HG03060 (cell line): ENCODE measurements around the gene FGGY.

ENCODE experiments used
- ATAC-seq: cut with Tn5 transposase; IDR thresholded peaks from one replicate; pipeline ENCODE4 v1.9.1; 2021; ENCODE audit warnings: low read depth, moderate number of reproducible peaks; ENCODE audit not compliant: unreplicated experiment

Gene FGGY

DNA sequence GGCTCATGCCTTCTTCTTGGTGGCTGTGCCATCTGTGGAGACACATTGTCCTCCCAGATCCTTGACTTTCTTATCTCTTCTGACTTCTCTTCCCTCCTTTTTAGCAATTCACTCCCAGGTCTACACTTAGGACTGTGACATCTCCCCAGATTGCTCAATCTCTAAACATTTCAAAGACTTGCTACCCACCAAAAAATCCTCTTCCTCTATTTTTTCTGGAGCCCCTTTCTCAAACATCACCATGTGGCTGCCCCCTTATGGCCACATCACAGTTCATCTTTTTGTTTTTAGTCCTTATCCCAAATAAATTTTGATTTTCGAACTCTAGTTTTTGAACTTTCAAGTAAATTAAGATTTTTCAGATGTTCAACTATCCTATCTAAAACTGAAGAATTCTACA, 369.2 kb downstream of the FGGY start:
- no peak for ATAC-seq

- no peak for ATAC-seq
Measured at GRCh38 chr1:59667020-59667419, 370.1 kb downstream of the FGGY start.

DNA sequence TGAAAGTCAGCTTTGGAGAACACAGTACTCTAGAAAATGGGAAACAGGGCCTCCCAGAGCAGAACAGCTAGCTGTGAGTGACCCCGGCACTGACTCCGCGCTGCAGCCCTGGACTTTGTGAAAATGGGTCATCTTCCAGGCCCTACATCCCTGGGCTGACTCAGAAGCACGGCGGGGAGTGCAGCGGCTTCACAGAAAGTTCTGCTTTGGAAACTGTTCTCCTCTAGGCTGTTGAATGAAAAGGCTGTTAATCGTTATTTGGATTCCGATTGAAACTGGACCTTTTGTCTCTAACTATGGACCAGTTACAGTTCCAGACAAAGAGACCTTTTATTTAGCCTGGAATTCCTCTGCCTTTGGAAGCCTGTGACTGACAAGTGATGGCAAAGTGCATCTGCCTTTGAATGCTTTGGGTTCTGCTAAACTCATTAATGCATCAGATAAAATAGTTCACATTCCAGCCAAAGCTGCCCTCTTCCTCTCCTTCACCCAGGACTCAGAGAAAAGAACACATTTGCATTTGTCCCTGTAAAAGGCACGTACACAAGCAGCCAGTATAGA, 372.9 kb downstream of the FGGY start:
- ATAC-seq = no peak

- ATAC-seq = no peak
Measured at GRCh38 chr1:59670662-59671061, 373.8 kb downstream of the FGGY start.

DNA sequence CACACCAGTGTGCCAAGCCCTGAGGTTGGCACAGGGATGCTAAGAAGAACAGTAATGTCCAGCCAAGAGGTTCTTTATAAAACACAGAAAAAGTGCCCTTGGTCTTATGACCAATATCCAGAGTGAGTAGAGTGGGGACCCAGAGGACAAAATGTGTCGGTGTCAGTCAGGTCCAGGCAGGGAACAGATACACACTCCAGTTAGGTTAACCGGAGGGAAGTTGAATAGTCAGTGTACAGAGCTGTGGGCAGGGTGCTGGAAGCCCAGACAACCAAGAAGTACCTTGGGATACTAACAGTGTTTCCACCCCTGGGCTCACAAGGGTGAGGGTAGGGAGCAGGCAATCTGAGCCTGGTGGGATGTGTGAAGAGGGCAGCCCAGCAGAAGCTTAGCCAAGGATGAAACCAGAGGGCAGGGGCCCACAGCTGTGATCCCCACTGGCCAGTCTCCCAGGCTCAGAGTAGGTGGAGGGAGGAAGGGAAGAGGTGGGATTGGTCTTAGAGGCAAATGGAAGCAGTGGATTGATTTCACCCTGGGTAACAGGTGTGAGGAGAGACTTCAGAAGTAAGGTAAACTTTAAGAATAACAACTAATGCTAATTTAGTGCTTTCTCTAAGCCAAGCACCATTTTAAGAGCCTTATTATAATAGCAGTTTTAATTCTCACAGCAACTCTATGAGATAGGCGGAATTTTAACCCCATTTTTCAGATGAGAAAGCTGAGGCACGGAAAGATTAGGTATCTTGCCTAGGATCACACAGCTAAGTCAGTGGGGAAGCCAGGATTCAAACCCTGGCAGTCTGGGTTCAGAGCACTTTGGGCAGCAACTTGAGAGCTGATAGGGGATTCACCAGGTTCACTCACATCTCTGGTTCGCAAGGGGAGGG, 374.4 kb downstream of the FGGY start:
- ATAC-seq = no peak

GRCh38 chr1:59671953-59672305, 375.0 kb downstream of the FGGY start:
- ATAC-seq = no peak

DNA sequence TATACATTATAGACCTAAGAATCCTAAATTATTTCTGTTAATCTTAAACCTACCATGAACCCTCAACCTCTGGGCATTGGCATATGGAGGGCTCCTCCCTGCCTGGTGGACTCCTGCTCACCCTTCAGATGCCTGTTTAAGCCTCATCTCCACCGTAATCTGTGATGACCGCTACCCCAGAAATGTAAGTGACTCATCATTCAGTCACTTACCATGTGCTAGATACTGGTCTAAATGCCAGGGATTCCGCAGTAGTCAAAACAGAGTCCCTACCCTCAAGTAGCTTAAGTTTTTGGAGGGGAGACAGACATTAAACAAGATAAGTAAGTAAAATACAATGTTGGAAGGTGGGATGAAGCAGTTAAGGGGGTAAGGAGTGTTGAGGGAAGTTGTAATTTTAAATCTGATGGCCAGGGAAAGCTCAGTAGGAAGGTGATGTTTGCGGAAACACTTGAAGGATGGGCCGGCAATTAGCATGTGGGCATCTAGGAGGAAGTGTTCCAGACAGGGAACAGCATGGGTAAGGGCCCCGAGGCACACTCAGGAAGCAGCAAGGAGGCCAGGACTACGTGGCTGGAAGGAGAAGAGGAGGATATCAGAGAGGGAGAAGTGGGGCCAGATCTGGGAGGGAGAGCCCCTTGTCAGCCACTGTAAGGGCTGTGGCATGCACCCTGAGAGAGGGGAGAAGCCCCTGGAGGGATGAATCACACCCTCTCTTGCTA, 376.1 kb downstream of the FGGY start:
- ATAC-seq = no peak

GRCh38 chr1:59673573-59674450, 376.9 kb downstream of the FGGY start:
- no peak for ATAC-seq

DNA sequence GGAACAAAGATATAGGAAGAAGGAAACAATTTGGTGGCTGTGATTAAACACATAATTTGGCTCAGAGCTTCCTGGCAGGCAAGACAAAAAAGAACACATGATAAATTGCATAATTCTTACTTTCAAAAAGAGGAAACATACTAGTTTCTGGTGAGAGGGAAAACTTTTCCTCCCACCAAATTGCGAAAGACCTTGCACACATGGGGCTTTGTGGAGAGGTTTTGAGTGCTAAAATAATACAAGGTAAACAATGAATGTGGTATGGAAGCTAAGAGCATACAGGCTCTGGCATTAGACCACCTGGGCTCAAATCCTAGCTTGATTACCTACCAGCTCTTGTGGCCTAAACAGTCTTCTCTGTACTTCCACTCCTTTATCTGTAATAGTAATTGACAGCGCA, 377.7 kb downstream of the FGGY start:
- no peak for ATAC-seq

DNA sequence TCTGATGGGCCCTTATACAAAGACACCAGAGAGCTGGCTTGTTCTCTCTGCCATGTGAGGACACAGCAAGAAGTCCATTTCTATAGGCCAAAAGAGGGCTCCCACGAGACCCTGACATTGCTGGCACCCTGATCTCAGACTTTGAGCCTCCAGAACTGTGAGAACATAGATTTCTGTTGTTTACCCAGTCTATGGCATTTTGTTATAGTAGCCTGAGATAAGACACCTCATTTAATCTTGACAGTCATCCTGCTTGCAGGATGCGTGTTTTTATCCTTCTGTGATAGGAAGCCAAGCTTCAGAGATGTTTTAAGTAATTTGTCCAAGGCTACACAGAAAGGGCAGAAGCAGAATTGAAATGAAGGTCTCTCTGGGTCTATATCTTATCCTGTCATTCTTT, 379.0 kb downstream of the FGGY start:
- ATAC-seq = no peak

DNA sequence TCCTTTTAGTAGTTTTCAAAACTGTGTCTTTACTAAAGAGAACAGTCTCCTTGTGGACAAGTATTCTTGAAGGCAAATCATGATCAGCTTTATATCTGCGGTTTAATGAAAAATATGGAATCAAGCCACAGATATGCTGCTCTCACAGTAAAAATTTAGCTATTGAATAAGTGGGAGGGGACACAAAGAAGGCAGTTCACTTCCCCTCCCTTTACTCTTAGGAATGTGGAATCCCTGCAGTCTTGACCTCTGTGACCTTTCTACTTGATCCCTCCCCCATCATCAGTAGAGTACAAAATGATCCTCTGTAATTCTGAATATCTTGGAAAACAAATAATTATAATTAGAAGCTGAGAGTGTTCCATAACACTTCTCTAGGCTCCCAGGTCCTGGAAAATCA, 381.1 kb downstream of the FGGY start:
- no peak for ATAC-seq

DNA sequence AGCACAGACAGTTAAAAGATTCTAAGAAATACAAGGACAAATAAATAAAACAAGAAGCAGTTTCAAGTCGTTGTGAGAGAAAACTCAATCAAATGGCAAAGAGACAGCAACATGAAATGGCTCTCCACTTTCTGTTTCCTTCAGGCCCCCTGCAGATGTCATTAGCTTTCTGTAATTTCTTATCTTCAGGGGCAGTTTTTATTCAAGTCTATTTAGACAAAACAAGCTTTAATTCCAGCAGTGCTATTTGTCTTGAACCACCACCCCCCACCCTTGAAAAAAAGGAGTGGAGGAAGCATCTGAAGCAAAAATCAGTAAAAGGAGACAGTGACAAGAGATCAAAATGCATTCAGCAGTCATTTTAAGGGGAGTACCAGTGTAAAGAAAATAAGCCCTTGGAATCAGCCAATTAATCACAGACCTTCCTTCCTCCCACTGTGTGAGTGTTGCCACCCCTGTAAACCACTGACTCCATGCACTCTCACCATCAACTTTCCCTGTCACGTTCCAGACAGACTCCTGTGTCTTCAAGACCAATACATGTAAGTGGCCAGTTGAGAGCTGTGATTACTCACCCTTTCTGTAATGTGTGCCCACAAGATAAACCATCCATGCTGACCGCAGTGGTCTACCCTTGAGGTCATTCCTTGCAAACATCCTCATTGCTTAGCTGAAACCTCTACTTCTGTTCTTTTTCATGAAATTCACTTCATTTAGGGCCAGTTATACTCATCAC, 381.8 kb downstream of the FGGY start:
- ATAC-seq = no peak

DNA sequence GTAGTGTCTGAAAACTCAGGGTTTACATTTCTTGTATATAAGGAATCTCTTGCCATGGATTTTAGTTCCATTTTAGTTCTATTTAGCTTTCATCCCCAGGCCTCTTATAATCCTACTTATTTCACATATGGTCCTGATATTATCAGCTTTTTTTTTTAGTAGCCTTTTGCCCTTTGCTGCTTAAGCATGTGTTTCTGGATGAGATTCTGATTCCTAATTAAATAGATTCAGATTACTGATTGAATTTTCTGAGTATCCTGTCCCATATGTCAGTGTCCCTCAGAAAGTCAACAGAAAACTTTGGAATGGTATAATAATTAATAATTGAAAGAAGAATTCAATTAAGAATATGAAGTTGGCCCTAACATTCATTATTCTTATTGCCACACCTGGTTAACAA, 383.1 kb downstream of the FGGY start:
- ATAC-seq = no peak

DNA sequence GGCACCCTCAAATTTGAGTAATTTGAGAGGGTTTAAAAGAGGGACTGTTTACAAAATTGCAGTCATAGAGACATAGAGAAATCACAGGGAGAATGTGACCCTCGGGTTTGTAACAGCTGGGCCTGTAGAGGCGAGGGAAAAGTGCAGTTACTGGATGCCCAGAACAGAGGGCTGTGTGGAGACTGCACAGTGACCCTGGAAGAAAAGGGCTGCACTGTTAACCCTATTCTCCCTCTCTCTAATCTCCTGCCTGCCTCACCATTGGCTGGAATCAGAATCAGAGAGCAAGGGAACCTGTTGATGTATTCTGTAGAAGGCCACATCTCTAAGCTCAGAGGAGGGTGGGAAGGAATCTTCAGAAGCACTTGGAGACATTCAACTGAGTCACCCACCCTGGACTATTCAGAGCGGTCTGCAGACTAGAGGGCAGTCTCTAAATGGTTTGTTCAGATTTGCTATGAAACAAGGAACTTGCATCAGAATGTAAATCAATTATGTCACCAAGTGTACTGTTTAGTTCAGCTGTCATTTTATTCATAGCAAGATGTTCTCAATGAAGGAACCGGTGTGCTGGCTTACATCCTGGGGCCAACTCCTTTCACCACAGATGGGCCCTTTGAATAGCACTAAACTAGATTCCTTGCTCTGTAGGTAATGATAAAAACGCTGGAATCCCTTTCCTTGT, 385.6 kb downstream of the FGGY start:
- ATAC-seq = no peak

DNA sequence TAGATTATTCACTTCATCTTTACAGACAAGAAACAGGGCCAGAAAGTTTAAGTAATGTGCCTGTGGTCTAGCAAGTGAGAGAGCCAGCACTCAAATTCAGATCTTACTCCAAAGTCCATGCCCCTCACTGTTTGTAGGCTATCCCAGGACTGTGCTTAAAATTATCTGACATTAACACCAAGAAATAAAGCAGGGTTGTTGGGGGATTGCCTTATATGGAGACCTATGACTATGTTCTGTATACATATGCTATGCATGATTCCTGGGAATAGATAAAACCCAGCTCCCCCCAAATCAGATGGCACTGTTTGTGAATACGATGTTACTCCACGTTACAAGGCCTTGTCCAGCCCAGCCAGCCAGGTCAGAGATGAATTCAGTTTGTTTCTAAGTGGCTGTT, 386.3 kb downstream of the FGGY start:
- ATAC-seq = no peak

- ATAC-seq = no peak
Measured at GRCh38 chr1:59684698-59685097, 387.8 kb downstream of the FGGY start.

GRCh38 chr1:59685101-59685500, 388.2 kb downstream of the FGGY start:
- no peak for ATAC-seq

DNA sequence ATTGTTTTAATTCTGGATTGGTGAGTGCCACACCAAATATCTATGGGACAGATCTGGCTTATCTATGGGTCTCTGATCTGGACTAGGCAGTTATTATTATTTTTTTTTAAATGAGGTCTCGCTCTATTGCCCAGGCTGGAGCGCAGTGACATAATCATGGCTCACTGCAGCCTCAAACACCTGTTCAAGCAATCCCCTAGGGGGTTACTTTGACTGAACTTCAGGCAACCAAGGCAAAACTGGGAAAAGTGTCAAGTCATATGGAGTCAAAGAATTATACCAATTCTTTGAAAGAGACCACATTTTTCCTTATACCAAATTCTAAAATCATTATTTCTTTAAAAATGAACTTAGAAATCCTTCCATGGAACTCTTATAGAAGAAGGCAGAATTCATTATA, 388.8 kb downstream of the FGGY start:
- no peak for ATAC-seq

DNA sequence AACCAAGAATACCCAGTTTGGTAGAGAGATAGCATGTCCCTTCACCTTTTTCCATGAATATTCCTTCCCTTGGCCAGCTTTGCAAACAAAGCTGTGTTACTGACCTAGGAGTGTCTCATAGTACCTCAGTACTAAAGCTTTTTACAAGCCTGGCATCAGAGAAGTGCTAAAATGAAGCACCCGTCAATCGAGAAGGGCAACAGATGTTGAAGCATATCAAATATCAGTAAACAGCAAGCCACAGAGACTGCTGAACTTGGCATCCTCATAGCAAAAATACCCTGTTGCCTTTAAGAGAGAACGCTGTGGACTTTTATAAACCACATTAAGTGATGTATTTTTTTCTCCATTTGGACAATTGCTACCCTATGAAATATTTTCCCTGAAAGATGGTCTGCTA, 389.3 kb downstream of the FGGY start:
- ATAC-seq = no peak

DNA sequence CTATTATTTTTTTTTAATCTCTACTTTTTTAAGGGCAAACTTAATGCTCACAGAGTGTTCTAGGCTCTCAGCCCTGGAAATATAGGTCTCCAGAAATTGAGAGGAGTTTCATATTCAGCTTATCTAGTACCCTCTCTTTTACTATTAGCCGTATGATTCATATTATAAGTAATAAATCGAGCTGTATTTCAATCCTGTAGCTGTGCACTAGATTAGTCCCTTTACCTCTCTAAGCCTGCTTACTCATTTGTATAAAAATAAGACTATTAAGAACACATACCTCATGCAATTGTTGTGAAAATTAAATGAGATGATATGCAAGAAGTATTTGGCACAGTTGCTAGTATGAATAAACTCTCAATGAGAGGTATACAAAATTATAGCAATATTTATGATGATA, 389.7 kb downstream of the FGGY start:
- no peak for ATAC-seq
